ENCODE measurements around the gene BCL2L15.

The BCL2L15 gene

DNA sequence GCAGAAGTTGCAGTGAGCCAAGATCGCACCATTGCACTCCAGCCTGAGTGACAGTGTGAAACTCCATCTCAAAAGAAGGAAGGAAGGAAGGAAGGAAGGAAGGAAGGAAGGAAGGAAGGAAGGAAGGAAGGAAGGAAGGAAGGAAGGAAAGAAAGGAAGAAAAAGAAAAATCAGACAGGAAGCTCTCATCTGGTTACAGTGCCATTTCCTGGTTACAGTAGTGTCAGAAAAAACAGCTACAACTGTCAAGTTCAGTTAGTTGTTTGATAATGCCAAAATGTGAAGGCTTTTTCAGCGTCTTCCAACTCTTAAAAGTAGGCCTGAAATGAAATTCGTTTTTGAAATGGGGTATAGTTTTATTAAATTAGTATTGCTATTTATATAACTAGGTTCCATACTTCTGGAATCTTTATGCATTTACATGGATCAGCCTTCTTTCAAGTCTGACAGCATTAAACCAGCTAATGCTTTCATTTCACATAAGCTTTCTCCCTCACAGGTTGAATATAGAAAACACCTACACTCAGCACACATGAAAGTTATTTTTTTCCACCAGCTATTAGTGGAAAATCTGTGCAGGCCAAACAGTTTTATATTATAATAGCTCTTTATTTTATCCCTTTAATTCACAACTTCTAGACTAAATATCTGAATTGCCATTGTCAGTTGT, 37.1 kb downstream of the BCL2L15 start:
- TF ChIP-seq ZFX (IDR thresholded peaks at IDR 0.05; ENCODE audit: borderline replicate concordance) = no peak
- TF ChIP-seq, protein P1, sequence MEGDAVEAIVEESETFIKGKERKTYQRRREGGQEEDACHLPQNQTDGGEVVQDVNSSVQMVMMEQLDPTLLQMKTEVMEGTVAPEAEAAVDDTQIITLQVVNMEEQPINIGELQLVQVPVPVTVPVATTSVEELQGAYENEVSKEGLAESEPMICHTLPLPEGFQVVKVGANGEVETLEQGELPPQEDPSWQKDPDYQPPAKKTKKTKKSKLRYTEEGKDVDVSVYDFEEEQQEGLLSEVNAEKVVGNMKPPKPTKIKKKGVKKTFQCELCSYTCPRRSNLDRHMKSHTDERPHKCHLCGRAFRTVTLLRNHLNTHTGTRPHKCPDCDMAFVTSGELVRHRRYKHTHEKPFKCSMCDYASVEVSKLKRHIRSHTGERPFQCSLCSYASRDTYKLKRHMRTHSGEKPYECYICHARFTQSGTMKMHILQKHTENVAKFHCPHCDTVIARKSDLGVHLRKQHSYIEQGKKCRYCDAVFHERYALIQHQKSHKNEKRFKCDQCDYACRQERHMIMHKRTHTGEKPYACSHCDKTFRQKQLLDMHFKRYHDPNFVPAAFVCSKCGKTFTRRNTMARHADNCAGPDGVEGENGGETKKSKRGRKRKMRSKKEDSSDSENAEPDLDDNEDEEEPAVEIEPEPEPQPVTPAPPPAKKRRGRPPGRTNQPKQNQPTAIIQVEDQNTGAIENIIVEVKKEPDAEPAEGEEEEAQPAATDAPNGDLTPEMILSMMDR (IDR thresholded peaks at IDR 0.05) = no peak
- H3K27ac ChIP-seq = no peak overlapping the region

DNA sequence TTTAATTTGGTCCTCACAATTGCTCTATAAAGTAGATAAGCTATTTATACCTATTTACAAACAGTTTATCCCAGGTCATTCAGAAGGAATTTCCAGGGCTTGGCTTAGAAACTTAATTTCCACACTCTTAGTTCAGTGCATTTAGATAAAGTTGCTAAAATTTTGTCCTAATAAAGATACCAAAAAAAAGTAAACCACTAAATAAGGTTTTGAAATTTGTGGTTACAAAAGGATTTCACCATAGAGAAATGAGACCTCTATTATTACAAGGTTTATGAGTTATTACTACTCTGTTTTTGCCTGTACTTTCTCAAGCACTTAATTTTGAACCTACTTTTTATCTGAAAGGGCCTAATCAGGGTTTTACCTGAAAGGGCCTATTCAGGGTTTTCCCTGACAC, 38.3 kb downstream of the BCL2L15 start:
- no peak for TF ChIP-seq ZFX (IDR thresholded peaks at IDR 0.05; ENCODE audit: borderline replicate concordance)
- TF ChIP-seq, protein P1 (IDR thresholded peaks at IDR 0.05) = no peak
- no peak overlapping the region for H3K27ac ChIP-seq

- TF ChIP-seq ZFX (IDR thresholded peaks at IDR 0.05; ENCODE audit: borderline replicate concordance) = no peak
- TF ChIP-seq, protein P1 (IDR thresholded peaks at IDR 0.05) = no peak
- H3K27ac ChIP-seq = no peak overlapping the region
These were observed 40.9 kb downstream of the BCL2L15 start for GRCh38 chr1:113846391-113847035.

- no peak overlapping the region for H3K27ac ChIP-seq
- TF ChIP-seq, protein P1 (IDR thresholded peaks at IDR 0.05) = no peak
- TF ChIP-seq ZFX (IDR thresholded peaks at IDR 0.05; ENCODE audit: borderline replicate concordance) = no peak
These were observed 50.8 kb downstream of the BCL2L15 start for GRCh38 chr1:113836534-113836933.

GRCh38 chr1:113835686-113836290, 51.6 kb downstream of the BCL2L15 start:
- TF ChIP-seq, protein P1 (IDR thresholded peaks at IDR 0.05) = peak; percentile 81
- TF ChIP-seq ZFX (IDR thresholded peaks at IDR 0.05; ENCODE audit: borderline replicate concordance) = no peak
- H3K27ac ChIP-seq = no peak overlapping the region

DNA sequence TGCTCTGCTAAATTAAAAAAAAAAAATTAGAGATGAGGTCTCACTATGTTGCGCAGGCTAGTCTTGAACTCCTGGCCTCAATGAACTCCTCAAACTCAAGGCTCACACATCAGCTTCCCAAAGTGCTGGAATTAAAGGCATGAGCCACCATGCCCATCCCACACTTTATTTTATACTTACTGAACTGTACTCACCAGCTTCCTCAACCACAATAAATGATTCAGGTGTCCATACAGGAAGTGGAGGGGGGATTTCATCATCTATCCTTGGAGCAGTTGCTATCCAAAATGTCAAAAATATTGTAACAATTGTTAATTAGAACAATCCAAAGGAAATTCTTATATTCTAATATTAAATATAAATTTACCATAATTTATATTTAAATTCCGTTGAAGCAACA, 52.7 kb downstream of the BCL2L15 start:
- TF ChIP-seq ZFX (IDR thresholded peaks at IDR 0.05; ENCODE audit: borderline replicate concordance) = no peak
- TF ChIP-seq, protein P1 (IDR thresholded peaks at IDR 0.05) = no peak
- H3K27ac ChIP-seq = no peak overlapping the region

Data from 22Rv1 (cell line).